Esophagus squamous epithelium (tissue), 4 donors: ENCODE data around the gene LPO.

ENCODE experiments used
- POLR2A ChIP-seq, 4 donors: fragments of 450-650 bp; IDR thresholded peaks; one replicate each; pipeline ENCODE4 v1.6.1; 2017; ENCODE audit warnings: antibody characterized with exemption in 4 of 4, mild to moderate bottlenecking in 4 of 4, moderate library complexity in 3 of 4
- TF ChIP-seq, protein P1 (sequence below), 6 experiments: fragments of 450-650 bp in 4 of 6; fragments of 200-600 bp in 2 of 6; sonication (generic) in 2 of 6; IDR thresholded peaks; one replicate each; pipeline ENCODE4 v1.5.1; 2016 to 2019; ENCODE audit warnings: antibody characterized with exemption in 6 of 6, mild to moderate bottlenecking in 4 of 6, moderate library complexity in 4 of 6

DNA sequence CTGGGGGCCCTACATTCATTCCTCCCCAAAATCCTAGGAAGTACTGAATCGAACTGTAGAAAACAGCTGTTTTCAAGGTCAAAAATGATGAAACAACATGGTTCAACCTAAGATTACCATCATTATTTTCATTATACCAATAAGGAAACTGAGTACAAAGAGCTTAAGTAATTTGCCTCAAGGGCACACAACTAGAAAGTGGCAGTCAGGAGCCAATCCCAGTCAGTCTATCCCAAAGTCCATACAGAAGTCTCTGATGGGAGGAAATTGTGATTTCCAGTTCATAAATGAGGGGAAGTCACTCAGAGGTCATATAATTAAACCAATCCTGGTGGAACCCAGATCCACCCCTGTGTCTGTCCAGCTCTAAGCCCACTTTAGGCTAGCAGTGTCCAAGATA lies 8.4 kb downstream of the LPO start:
- TF ChIP-seq POLR2A (IDR thresholded peaks at IDR 0.05): no peak
- TF ChIP-seq, protein P1, sequence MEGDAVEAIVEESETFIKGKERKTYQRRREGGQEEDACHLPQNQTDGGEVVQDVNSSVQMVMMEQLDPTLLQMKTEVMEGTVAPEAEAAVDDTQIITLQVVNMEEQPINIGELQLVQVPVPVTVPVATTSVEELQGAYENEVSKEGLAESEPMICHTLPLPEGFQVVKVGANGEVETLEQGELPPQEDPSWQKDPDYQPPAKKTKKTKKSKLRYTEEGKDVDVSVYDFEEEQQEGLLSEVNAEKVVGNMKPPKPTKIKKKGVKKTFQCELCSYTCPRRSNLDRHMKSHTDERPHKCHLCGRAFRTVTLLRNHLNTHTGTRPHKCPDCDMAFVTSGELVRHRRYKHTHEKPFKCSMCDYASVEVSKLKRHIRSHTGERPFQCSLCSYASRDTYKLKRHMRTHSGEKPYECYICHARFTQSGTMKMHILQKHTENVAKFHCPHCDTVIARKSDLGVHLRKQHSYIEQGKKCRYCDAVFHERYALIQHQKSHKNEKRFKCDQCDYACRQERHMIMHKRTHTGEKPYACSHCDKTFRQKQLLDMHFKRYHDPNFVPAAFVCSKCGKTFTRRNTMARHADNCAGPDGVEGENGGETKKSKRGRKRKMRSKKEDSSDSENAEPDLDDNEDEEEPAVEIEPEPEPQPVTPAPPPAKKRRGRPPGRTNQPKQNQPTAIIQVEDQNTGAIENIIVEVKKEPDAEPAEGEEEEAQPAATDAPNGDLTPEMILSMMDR (IDR thresholded peaks at IDR 0.05): no peak
